Keratinocyte (primary cell): Measurements from ENCODE around the gene DCUN1D2. TPM values are rescaled to one million over a fixed set of nuclear protein-coding genes. Genes with fewer than 3 reads are reported as not detected.

Source experiments
- DNase-seq: peaks from one replicate; pipeline ENCODE4 v3.0.0-alpha.2; 2011; ENCODE audit warnings: low read depth, missing footprints, low spot score
- FAIRE-seq: peaks from 2 replicates; lab custom pipeline; 2011; peaks lifted over from hg19 to GRCh38; lab: Jason Lieb, UNC
- H2AFZ ChIP-seq: 2 replicates; pipeline ENCODE4 v1.6.0; 2012; ENCODE audit warnings: low read length, control low read depth, inconsistent platforms; ENCODE audit not compliant: control insufficient read depth
- H3K27ac ChIP-seq: 2 replicates; pipeline ENCODE4 v1.5.1; 2011; ENCODE audit warnings: low read length; ENCODE audit not compliant: control insufficient read depth, insufficient read depth
- H3K27me3 ChIP-seq: 3 replicates; pipeline ENCODE4 v1.6.0; 2011; ENCODE audit warnings: low read length; ENCODE audit not compliant: control insufficient read depth, insufficient read depth; ENCODE audit errors: extremely low read depth
- H3K36me3 ChIP-seq, 2 experiments: 2 replicates in 1 of 2; 3 replicates in 1 of 2; pipeline ENCODE4 v1.5.1; 2011; ENCODE audit warnings: low read length in 2 of 2, mild to moderate bottlenecking in 1 of 2; ENCODE audit not compliant: control insufficient read depth in 2 of 2, insufficient read depth in 2 of 2; ENCODE audit errors: extremely low read depth in 1 of 2
- H3K4me1 ChIP-seq: 3 replicates; pipeline ENCODE4 v1.5.1; 2011; ENCODE audit warnings: low read length; ENCODE audit not compliant: control insufficient read depth, insufficient read depth; ENCODE audit errors: extremely low read depth
- H3K4me2 ChIP-seq: 3 replicates; pipeline ENCODE4 v1.6.0; 2011; ENCODE audit warnings: low read depth, low read length; ENCODE audit not compliant: control insufficient read depth, insufficient read depth; ENCODE audit errors: extremely low read depth
- H3K4me3 ChIP-seq, 3 experiments: fragments of 200-600 bp in 1 of 3; sonication (generic) in 1 of 3; 2 replicates in 2 of 3; 3 replicates in 1 of 3; pipeline ENCODE4 v1.5.1; 2011 to 2016; ENCODE audit warnings: low read length in 3 of 3, mild to moderate bottlenecking in 3 of 3, control low read depth in 2 of 3, inconsistent platforms in 1 of 3, low read depth in 1 of 3, mixed read lengths in 1 of 3, mixed run types in 1 of 3, moderate library complexity in 1 of 3; ENCODE audit not compliant: control insufficient read depth in 2 of 3, insufficient read depth in 2 of 3; ENCODE audit errors: extremely low read depth in 1 of 3
- H3K79me2 ChIP-seq: 2 replicates; pipeline ENCODE4 v1.6.0; 2012; ENCODE audit warnings: low read length; ENCODE audit not compliant: control insufficient read depth, insufficient read depth
- H3K9ac ChIP-seq: 3 replicates; pipeline ENCODE4 v1.6.0; 2011; ENCODE audit warnings: low read length; ENCODE audit not compliant: control insufficient read depth, insufficient read depth; ENCODE audit errors: extremely low read depth
- H3K9me1 ChIP-seq: 3 replicates; pipeline ENCODE4 v1.6.0; 2011; ENCODE audit warnings: low read length; ENCODE audit not compliant: control insufficient read depth, insufficient read depth; ENCODE audit errors: extremely low read depth
- H3K9me3 ChIP-seq: 2 replicates; pipeline ENCODE4 v1.5.1; 2012; ENCODE audit warnings: low read depth, low read length; ENCODE audit not compliant: control insufficient read depth
- H4K20me1 ChIP-seq: 3 replicates; pipeline ENCODE4 v1.6.0; 2011; ENCODE audit warnings: low read length; ENCODE audit not compliant: control insufficient read depth, insufficient read depth; ENCODE audit errors: extremely low read depth
- CTCF ChIP-seq, 3 experiments: IDR thresholded peaks in 1 of 3; conservative IDR thresholded peaks in 1 of 3; optimal IDR thresholded peaks in 1 of 3; 2 replicates in 2 of 3; 3 replicates in 1 of 3; pipeline versions ENCODE3 to v1.5.1; 2011; ENCODE audit warnings: low read length in 3 of 3, mild to moderate bottlenecking in 3 of 3, moderate library complexity in 2 of 3, control low read depth in 1 of 3, inconsistent platforms in 1 of 3; ENCODE audit not compliant: insufficient read depth in 2 of 3; ENCODE audit errors: extremely low read depth in 1 of 3
- EZH2 ChIP-seq: IDR thresholded peaks from one replicate; pipeline ENCODE4 v1.6.1; 2012; ENCODE audit warnings: inconsistent platforms, mild to moderate bottlenecking, low read length, moderate library complexity
- dilution Hi-C: fragments of 300-500 bp; cut with MboI; formaldehyde crosslinking; loops from one replicate; pipeline ENCODE4 v1.7.0; 2020; ENCODE audit warnings: low sequenced_read_pairs; ENCODE audit not compliant: extremely low pct_ligation_motif_present
- polyA plus RNA-seq, 5 experiments: library from polyadenylated mRNA; depleted of rRNA in 3 of 5; stranded (reverse) in 3 of 5; stranded (forward) in 1 of 5; unstranded in 1 of 5; fragments of >200 nt; gene quantifications; 1 replicate in 1 of 5; 2 replicates in 3 of 5; 3 replicates in 1 of 5; pipeline versions ENCODE4 v1.2.1 to v1.2.3, GENCODE V29; 2011 to 2012; ENCODE audit warnings: missing spikeins in 2 of 5, low read depth in 1 of 5, low replicate concordance in 1 of 5

Gene DCUN1D2
- polyA plus RNA-seq, 1 donor (not counting 4 experiments of a cell fraction or from before 2014, with no cell fraction given), result 9.1 TPM

GRCh38 chr13:113489171-113489548 lies 1.4 kb downstream of the DCUN1D2 start:
- H3K9me1 ChIP-seq, result no peaks in the 10 kb centered on the region
- dilution Hi-C loops, result no loop called here
- DNase-seq, result no peak
- H3K79me2 ChIP-seq, result peaks cover 77% of the 10 kb centered on the region
- peak overlapping the region; percentile 78 to 93 (median 87) for H3K4me3 ChIP-seq
- no peaks in the 10 kb centered on the region for H4K20me1 ChIP-seq
- H3K36me3 ChIP-seq, result peaks cover 0 to 6% of the 10 kb centered on the region in 2 experiments
- peak overlapping the region; percentile 87 for H3K9ac ChIP-seq
- H3K4me1 ChIP-seq, result peaks cover 32% of the 10 kb centered on the region
- TF ChIP-seq EZH2 (no peak), CTCF (optimal IDR thresholded peaks at IDR 0.05 in 1 of 3, IDR thresholded peaks at IDR 0.05 in 1 of 3, conservative IDR thresholded peaks at IDR 0.05 in 1 of 3; ENCODE audit: extremely low read depth in 1 of 3, insufficient read depth in 2 of 3, low read length in 3 of 3) (peak in 1 of 3 experiments; percentile 6)
- H3K9me3 ChIP-seq, result no peaks in the 10 kb centered on the region
- no peak overlapping the region for H2AFZ ChIP-seq
- peak overlapping the region; percentile 87 for H3K4me2 ChIP-seq
- no peak for FAIRE-seq
- H3K27me3 ChIP-seq, result no peaks in the 10 kb centered on the region
- no peak overlapping the region for H3K27ac ChIP-seq

DNA sequence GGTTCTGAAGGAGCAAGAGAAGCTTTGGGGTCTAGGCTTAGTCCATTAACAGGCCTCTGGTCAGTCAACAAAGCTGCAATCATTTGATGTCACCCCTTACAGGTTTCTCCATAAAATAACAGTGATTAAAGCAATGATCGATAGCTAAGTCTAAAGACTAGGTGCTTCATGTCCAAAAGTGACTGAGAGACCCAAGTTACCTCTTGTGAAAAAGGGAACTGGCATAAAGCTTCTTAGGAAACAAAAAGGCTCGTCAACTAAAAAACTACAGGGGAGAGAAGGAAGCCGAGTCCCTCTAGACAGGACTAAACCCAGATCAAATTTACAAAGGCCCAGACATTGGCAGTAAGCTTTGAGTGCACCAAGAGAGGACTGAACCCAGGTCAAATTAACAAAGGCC lies 2.2 kb downstream of the DCUN1D2 start:
- Histone ChIP-seq H3K9ac (no peak overlapping the region), H3K4me1 (peaks cover 24% of the 10 kb centered on the region), H3K27me3 (no peaks in the 10 kb centered on the region), H3K4me2 (no peak overlapping the region), H2AFZ (no peak overlapping the region), H4K20me1 (no peaks in the 10 kb centered on the region), H3K36me3 (peaks cover 0 to 1% of the 10 kb centered on the region in 2 experiments), H3K79me2 (peaks cover 78% of the 10 kb centered on the region), H3K4me3 (no peak overlapping the region), H3K9me3 (no peaks in the 10 kb centered on the region), H3K27ac (no peak overlapping the region), H3K9me1 (no peaks in the 10 kb centered on the region)
- TF ChIP-seq EZH2, result no peak
- dilution Hi-C loops, result no loop called here
- FAIRE-seq (no peak), DNase-seq (no peak)

GRCh38 chr13:113486698-113487097 lies 3.8 kb downstream of the DCUN1D2 start:
- H3K36me3 ChIP-seq, result peaks cover 0 to 7% of the 10 kb centered on the region in 2 experiments
- H3K9ac ChIP-seq, result no peak overlapping the region
- H3K9me1 ChIP-seq, result no peaks in the 10 kb centered on the region
- no peak overlapping the region for H3K4me3 ChIP-seq
- no peaks in the 10 kb centered on the region for H4K20me1 ChIP-seq
- H3K79me2 ChIP-seq, result peaks cover 76% of the 10 kb centered on the region
- H2AFZ ChIP-seq, result no peak overlapping the region
- no peak for TF ChIP-seq EZH2
- no peak for TF ChIP-seq CTCF (optimal IDR thresholded peaks at IDR 0.05 in 1 of 3, IDR thresholded peaks at IDR 0.05 in 1 of 3, conservative IDR thresholded peaks at IDR 0.05 in 1 of 3; ENCODE audit: extremely low read depth in 1 of 3, insufficient read depth in 2 of 3, low read length in 3 of 3)
- FAIRE-seq (no peak), DNase-seq (no peak)
- H3K27me3 ChIP-seq, result no peaks in the 10 kb centered on the region
- H3K27ac ChIP-seq, result no peak overlapping the region
- no peaks in the 10 kb centered on the region for H3K9me3 ChIP-seq
- dilution Hi-C loops, result no loop called here
- peaks cover 9% of the 10 kb centered on the region for H3K4me1 ChIP-seq
- H3K4me2 ChIP-seq, result no peak overlapping the region
